ENCODE measurements around the gene DLEC1.
"Not testable (repeated sequence)": the region's sequence is repeated elsewhere in the genome, so short reads cannot be mapped to it uniquely, and the experiment has no call there.

DLEC1 gene

GRCh38 chr3:38038447-38038911 is 529 bp upstream of the DLEC1 start:
- no peak for DNase-seq (ENCODE audit: low read depth)

- peak; percentile 33 for DNase-seq (ENCODE audit: low read depth)
Measured at GRCh38 chr3:38039899-38040261, 872 bp downstream of the DLEC1 start.

- DNase-seq (ENCODE audit: low read depth) = no peak
Measured at GRCh38 chr3:38040401-38040800, 1.4 kb downstream of the DLEC1 start.

GRCh38 chr3:38043486-38043885 is 4.5 kb downstream of the DLEC1 start:
- no peak for DNase-seq (ENCODE audit: low read depth)

GRCh38 chr3:38046027-38046426 is 7.0 kb downstream of the DLEC1 start:
- DNase-seq (ENCODE audit: low read depth) = no peak

DNA sequence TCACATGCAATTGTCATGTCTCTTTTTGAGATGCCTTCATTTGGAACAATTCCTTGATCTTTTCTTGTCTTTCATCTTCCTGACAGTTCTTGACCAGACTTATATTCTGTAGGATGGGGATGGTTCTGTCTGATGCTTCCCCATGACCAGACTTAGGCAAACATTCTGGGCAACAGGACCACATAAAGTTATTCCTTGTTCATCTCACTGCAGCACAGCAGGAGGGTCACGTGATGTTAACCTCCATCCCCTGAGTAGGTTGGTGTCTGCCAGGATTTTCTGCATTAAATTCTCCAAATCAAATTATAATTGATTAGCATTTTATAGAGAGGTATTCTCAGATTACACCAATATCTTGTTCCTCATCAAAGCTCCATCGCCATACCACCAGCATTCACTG is 7.8 kb downstream of the DLEC1 start:
- DNase-seq (ENCODE audit: low read depth) = no peak

GRCh38 chr3:38047896-38048295 is 8.9 kb downstream of the DLEC1 start:
- no peak for DNase-seq (ENCODE audit: low read depth)

DNA sequence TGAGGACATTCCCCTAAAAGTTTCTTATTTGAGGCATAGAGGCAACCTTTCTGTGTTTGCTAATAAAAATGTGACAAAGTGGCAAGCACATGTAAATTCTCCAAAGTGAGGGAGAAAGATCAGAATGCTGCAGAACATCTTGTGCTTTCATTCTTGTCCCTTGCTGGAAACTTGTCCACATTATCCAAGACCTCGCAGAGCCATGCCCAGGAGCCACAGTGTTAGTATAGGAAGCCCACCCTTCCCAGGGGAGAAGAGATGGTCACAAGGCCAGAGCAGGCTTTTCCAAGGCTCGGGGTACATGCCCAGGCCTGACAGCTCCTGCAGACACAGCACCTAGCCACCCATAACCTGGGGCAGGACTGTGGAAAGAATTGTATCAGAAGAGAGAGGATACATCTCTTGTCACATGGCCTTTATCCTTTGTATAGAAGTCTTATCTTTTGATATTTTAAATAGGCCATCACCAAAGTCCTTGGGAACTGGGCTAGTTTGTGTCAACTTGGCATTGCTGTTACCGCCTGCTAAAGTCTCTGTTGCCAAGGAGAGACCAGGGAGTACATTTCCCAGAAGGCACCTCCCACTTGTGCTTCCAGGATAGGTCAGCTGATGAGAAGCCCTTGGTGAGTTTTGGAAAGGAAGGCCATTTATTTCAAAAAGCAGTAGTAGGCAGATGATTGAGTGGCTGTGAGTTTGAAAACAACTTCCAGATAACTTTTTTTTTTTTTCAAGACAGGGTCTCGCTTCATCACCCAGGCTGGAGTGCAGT is 10.5 kb downstream of the DLEC1 start:
- DNase-seq (ENCODE audit: low read depth) = no peak

- no peak for DNase-seq (ENCODE audit: low read depth)
Measured at GRCh38 chr3:38051131-38051530, 12.1 kb downstream of the DLEC1 start.

DNA sequence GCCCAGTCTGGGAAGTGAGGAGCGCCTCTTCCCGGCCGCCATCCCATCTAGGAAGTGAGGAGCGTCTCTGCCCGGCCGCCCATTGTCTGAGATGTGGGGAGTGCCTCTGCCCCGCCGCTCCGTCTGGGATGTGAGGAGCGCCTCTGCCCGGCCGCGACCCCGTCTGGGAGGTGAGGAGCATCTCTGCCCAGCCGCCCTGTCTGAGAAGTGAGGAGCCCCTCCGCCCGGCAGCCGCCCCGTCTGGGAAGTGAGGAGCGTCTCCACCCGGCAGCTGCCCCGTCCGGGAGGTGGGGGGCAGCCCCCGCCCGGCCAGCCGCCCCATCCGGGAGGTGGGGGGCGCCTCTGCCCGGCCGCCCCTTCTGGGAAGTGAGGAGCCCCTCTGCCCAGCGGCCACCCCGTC is 14.3 kb downstream of the DLEC1 start:
- DNase-seq (ENCODE audit: low read depth) = not testable (repeated sequence)

GRCh38 chr3:38053813-38054498 is 14.9 kb downstream of the DLEC1 start:
- not testable (repeated sequence) for DNase-seq (ENCODE audit: low read depth)

- DNase-seq (ENCODE audit: low read depth) = no peak
Measured at GRCh38 chr3:38054499-38055001, 15.5 kb downstream of the DLEC1 start.

GRCh38 chr3:38059148-38059547 is 20.1 kb downstream of the DLEC1 start:
- DNase-seq (ENCODE audit: low read depth) = no peak

- no peak for DNase-seq (ENCODE audit: low read depth)
Measured at GRCh38 chr3:38059591-38059990, 20.6 kb downstream of the DLEC1 start.

DNA sequence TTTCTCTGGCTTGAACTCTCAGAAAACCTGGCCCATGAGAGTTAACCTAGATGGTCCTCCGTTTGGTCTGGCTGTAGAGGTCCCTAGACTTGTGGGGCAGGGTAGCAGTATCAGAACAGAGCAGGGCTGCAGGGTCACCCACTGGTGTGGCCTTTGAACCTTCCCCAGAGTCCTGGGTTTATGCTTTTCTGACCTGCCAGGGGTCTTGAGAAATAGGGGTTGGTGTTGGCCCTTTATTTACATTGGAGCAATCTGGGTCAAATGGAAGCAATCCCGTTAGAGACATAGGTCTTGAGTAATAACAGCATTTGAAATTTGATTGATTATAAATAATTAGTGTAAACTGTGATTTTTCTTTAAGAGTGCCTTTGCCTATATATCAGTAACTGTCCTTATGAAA is 23.8 kb downstream of the DLEC1 start:
- DNase-seq (ENCODE audit: low read depth) = no peak

DNA sequence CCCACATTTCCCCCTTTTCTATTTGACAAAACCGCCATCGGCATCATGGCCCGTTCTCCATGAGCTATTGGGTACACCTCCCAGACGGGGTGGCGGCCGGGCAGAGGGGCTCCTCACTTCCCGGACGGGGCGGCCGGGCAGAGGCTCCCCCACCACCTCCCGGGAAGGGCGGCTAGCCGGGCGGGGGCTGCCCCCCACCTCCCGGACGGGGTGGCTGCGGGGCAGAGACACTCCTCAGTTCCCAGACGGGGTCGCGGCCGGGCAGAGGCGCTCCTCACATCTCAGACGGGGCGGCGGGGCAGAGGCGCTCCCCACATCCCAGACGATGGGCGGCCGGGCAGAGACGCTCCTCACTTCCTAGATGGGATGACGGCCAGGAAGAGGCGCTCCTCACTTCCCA is 25.4 kb downstream of the DLEC1 start:
- not testable (repeated sequence) for DNase-seq (ENCODE audit: low read depth)

GRCh38 chr3:38067508-38068233 is 28.7 kb downstream of the DLEC1 start:
- DNase-seq (ENCODE audit: low read depth) = no peak

GRCh38 chr3:38070013-38070412 is 31.0 kb downstream of the DLEC1 start:
- no peak for DNase-seq (ENCODE audit: low read depth)

DNA sequence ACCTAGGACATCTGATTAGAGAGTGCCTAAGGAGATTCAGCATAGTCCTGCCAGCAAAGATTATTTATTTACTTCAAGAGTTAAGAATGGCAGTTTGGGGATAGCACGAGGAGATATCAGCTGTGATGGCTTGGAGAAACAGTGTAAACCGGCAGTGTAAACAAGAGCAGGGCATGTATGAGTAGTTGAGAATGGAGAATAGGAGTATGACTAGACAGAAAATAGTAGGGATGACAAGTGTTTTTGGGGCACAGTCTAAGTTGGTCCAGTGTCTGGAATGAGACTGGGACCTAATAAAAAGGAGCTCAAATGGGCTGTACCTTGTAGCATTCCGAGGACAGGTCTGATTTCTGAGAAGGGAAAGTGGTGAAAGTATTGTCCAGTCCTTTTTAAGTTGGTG is 38.1 kb downstream of the DLEC1 start:
- not testable (repeated sequence) for DNase-seq (ENCODE audit: low read depth)

DNA sequence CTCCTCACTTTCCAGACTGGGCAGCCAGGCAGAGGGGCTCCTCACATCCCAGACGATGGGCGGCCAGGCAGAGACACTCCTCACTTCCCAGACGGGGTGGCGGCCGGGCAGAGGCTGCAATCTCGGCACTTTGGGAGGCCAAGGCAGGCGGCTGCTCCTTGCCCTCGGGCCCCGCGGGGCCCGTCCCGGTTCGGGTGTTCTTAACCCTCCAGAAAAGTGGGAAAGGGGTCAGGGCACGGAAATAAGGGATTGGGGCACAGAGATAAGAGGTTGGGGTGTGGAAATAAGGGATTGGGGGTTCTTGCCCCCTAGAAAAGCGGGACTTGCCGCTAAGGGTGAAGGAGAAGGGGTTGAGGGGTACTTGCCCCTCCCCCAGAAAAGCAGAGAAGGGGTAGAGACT is 43.3 kb downstream of the DLEC1 start:
- DNase-seq (ENCODE audit: low read depth) = not testable (repeated sequence)

DNA sequence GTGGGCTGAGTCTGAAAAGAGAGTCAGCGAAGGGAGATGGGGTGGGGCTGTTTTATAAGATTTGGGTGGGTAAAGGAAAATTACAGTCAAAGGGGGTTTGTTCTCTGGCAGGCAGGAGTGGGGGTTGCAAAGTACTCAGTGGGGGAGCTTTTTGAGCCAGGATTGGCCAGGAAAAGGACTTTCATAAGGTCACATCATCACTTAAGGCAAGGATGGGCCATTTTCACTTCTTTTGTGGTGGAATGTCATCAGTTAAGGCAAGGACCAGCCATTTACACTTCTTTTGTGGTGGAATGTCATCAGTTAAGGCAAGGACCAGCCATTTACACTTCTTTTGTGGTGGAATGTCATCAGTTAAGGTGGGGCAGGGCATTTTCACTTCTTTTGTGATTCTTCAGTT is 44.2 kb downstream of the DLEC1 start:
- DNase-seq (ENCODE audit: low read depth) = not testable (repeated sequence)

DNA sequence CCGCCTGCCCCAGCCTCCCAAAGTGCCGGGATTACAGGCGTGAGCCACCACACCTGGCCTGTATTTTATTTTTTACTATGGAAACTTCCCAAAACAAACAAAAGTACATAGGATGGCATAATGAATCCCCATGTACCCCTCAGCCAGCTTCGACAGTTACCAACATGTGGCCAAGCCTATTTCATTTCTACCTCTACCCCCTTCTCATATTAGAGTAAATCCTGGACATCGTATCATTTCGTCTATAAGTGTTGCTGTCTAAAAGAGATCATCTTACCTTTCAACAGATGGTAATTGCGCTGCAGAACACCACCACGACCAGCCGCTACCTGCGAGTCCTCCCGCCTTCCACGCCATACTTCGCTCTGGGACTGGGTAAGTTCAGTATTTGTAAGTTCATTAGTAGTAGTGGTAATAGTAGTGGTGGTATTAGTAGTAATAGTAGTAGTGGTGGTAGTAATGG is 44.9 kb downstream of the DLEC1 start:
- DNase-seq (ENCODE audit: low read depth) = no peak
